ENCODE results near the gene SLIT3. TPM values are rescaled to one million over a fixed set of nuclear protein-coding genes. Genes with fewer than 3 reads are reported as not detected.

SLIT3 gene
- total RNA-seq, 4 donors from 2014 or later: 41.1 to 86.6 (median 62.7) TPM

- Histone ChIP-seq H3K27me3 (no peaks in the 10 kb centered on the region), H3K9me3 (no peaks in the 10 kb centered on the region), H3K4me3 (no peak overlapping the region), H3K27ac (replicated peaks in 1 of 4) (no peak overlapping the region), H3K36me3 (no peaks in the 10 kb centered on the region), H3K4me1 (peaks cover 12 to 60% (median 59%) of the 10 kb centered on the region in 4 donors)
- no peak for DNase-seq (ENCODE audit: extremely low spot score)
- TF ChIP-seq POLR2A (IDR thresholded peaks at IDR 0.05; ENCODE audit: low read depth) (no peak), CTCF (IDR thresholded peaks at IDR 0.05) (no peak), POLR2AphosphoS5 (IDR thresholded peaks at IDR 0.05) (no peak), EP300 (IDR thresholded peaks at IDR 0.05) (no peak)
- intact Hi-C loops (cut with DNase I): no loop called here
- WGBS: 86% methylated on average over 3 of the region's 3 CpGs
Observed at GRCh38 chr5:169150108-169150507, 150.8 kb downstream of the SLIT3 start.

DNA sequence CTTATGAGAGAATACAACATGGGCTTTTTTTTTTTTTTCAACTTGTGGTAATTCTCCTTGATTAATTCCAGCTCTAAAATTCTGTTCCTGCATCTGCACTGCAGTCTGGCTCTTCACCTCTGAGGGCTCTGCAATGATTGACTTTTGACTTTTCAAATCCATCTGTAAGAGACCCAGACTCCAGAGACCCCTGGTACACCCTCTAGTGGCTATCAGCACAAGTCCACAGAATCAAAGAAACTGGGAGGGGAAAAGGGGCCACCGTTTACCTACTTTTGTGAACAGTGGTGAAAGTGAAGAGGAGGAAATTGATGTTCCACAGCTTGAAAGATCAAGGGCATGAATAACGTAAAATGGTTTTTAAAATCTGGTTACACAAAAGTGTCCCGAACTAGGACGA is 151.6 kb downstream of the SLIT3 start:
- H3K36me3 ChIP-seq: no peaks in the 10 kb centered on the region
- intact Hi-C loops (cut with DNase I): no loop called here
- 79% methylated on average over 4 of the region's 4 CpGs for WGBS
- no peak overlapping the region for H3K27ac ChIP-seq (replicated peaks in 1 of 4)
- no peaks in the 10 kb centered on the region for H3K27me3 ChIP-seq
- DNase-seq (ENCODE audit: extremely low spot score): no peak
- H3K9me3 ChIP-seq: no peaks in the 10 kb centered on the region
- no peak overlapping the region for H3K4me3 ChIP-seq
- H3K4me1 ChIP-seq: peaks cover 12 to 57% (median 55%) of the 10 kb centered on the region in 4 donors
- TF ChIP-seq EP300 (IDR thresholded peaks at IDR 0.05) (no peak), POLR2A (IDR thresholded peaks at IDR 0.05; ENCODE audit: low read depth) (no peak), POLR2AphosphoS5 (IDR thresholded peaks at IDR 0.05) (no peak)

- Histone ChIP-seq H3K27ac (replicated peaks in 1 of 4) (no peak overlapping the region), H3K4me3 (no peak overlapping the region), H3K9me3 (no peaks in the 10 kb centered on the region), H3K36me3 (no peaks in the 10 kb centered on the region), H3K4me1 (peaks cover 7 to 46% (median 44%) of the 10 kb centered on the region in 4 donors), H3K27me3 (no peaks in the 10 kb centered on the region)
- no peak for DNase-seq (ENCODE audit: extremely low spot score)
- intact Hi-C loops (cut with DNase I): no loop called here
- TF ChIP-seq CTCF (IDR thresholded peaks at IDR 0.05): no peak
- no peak for TF ChIP-seq EP300 (IDR thresholded peaks at IDR 0.05)
- no peak for TF ChIP-seq POLR2AphosphoS5 (IDR thresholded peaks at IDR 0.05)
- no peak for TF ChIP-seq POLR2A (IDR thresholded peaks at IDR 0.05; ENCODE audit: low read depth)
- 46% methylated on average over 10 of the region's 10 CpGs for WGBS
Observed at GRCh38 chr5:169148138-169148740, 152.7 kb downstream of the SLIT3 start.

- Histone ChIP-seq H3K4me1 (peaks cover 8 to 43% (median 40%) of the 10 kb centered on the region in 4 donors), H3K4me3 (no peak overlapping the region), H3K36me3 (no peaks in the 10 kb centered on the region), H3K27ac (replicated peaks in 1 of 4) (no peak overlapping the region), H3K9me3 (no peaks in the 10 kb centered on the region), H3K27me3 (no peaks in the 10 kb centered on the region)
- TF ChIP-seq POLR2A (IDR thresholded peaks at IDR 0.05; ENCODE audit: low read depth) (no peak), EP300 (IDR thresholded peaks at IDR 0.05) (no peak), POLR2AphosphoS5 (IDR thresholded peaks at IDR 0.05) (no peak), CTCF (IDR thresholded peaks at IDR 0.05) (no peak)
- DNase-seq (ENCODE audit: extremely low spot score): no peak
- 86% methylated on average over 4 of the region's 4 CpGs for WGBS
- intact Hi-C loops (cut with DNase I): no loop called here
Observed at GRCh38 chr5:169147534-169147933, 153.4 kb downstream of the SLIT3 start.

DNA sequence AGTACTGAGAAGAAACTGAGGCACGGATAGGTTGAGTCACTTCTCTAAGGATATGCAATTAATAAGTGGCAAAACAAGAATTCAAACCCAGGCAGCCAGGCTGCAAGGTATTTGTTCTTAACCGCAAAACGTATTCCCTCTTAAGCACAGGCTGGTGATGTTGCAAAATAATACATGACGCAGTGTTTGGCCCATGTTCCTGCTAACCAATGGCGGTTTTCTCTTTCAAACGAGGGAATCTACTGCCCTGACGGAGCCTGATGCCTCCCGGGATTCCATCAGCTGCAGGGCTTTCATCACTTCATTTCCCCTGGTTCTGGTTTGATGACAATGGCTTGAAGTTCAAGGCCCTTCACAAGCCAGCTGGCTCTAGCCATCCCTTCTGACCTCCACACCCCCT is 154.8 kb downstream of the SLIT3 start:
- H3K27me3 ChIP-seq: no peaks in the 10 kb centered on the region
- H3K36me3 ChIP-seq: no peaks in the 10 kb centered on the region
- peaks cover 20 to 38% (median 36%) of the 10 kb centered on the region in 4 donors for H3K4me1 ChIP-seq
- H3K4me3 ChIP-seq: no peak overlapping the region
- intact Hi-C loops (cut with DNase I): no loop called here
- no peaks in the 10 kb centered on the region for H3K9me3 ChIP-seq
- 95% methylated on average over 8 of the region's 8 CpGs for WGBS
- no peak overlapping the region for H3K27ac ChIP-seq (replicated peaks in 1 of 4)
- DNase-seq (ENCODE audit: extremely low spot score): no peak
- TF ChIP-seq CTCF (IDR thresholded peaks at IDR 0.05) (no peak), POLR2AphosphoS5 (IDR thresholded peaks at IDR 0.05) (no peak), POLR2A (IDR thresholded peaks at IDR 0.05; ENCODE audit: low read depth) (no peak), EP300 (IDR thresholded peaks at IDR 0.05) (no peak)

All from esophagus muscularis mucosa (tissue), 4 donors.